Peyer's patch (tissue), 4 donors: ENCODE measurements around the gene CALD1. TPM values are rescaled to one million over a fixed set of nuclear protein-coding genes. Genes with fewer than 3 reads are reported as not detected.
A peak's percentile ranks its signal among the peaks of the same experiment; 100 is the strongest.

Experiments used
- DNase-seq, 3 donors: peaks; one replicate each; pipeline ENCODE4 v3.0.0-alpha.2; 2017 to 2019
- H3K27ac ChIP-seq, 4 donors: fragments of 200-600 bp; sonication (generic); one replicate each; pipeline ENCODE4 v1.5.1; 2016 to 2019
- H3K27me3 ChIP-seq, 2 donors: fragments of 200-600 bp; sonication (generic); one replicate each; pipeline ENCODE4 v1.5.1; 2019
- H3K36me3 ChIP-seq, 3 donors: fragments of 200-600 bp; sonication (generic); one replicate each; pipeline ENCODE4 v1.5.1; 2016 to 2019
- H3K4me1 ChIP-seq, 4 donors: fragments of 200-600 bp; sonication (generic); one replicate each; pipeline ENCODE4 v1.5.1; 2016 to 2019
- H3K4me3 ChIP-seq, 4 donors: fragments of 200-600 bp; sonication (generic); 1 replicate in 3 of 4; 2 replicates in 1 of 4; pipeline ENCODE4 v1.5.1; 2016 to 2019; ENCODE audit warnings: mild to moderate bottlenecking in 1 of 4
- H3K9me3 ChIP-seq, 4 donors: fragments of 200-600 bp; sonication (generic); one replicate each; pipeline ENCODE4 v1.5.1; 2016 to 2019; ENCODE audit warnings: mild to moderate bottlenecking in 1 of 4
- POLR2A ChIP-seq, 2 donors: fragments of 450-650 bp; IDR thresholded peaks; one replicate each; pipeline ENCODE4 v1.5.1; 2017; ENCODE audit warnings: antibody characterized with exemption in 2 of 2, mild to moderate bottlenecking in 2 of 2, moderate library complexity in 2 of 2
- total RNA-seq, 4 donors: library from RNA; depleted of rRNA; stranded (reverse); fragments of >200 nt; gene quantifications; one replicate each; pipeline ENCODE4 v1.1.0, GENCODE V29; 2016
- TF ChIP-seq, protein P1 (sequence below), 6 experiments: fragments of 450-650 bp in 4 of 6; fragments of 200-600 bp in 2 of 6; sonication (generic) in 1 of 6; IDR thresholded peaks; one replicate each; pipeline ENCODE4 v1.5.1; 2017 to 2019; ENCODE audit warnings: antibody characterized with exemption in 6 of 6, mild to moderate bottlenecking in 3 of 6, moderate library complexity in 1 of 6

Gene CALD1
- total RNA-seq, 4 donors from 2014 or later, result 39.2 to 536 (median 83.1) TPM

DNA sequence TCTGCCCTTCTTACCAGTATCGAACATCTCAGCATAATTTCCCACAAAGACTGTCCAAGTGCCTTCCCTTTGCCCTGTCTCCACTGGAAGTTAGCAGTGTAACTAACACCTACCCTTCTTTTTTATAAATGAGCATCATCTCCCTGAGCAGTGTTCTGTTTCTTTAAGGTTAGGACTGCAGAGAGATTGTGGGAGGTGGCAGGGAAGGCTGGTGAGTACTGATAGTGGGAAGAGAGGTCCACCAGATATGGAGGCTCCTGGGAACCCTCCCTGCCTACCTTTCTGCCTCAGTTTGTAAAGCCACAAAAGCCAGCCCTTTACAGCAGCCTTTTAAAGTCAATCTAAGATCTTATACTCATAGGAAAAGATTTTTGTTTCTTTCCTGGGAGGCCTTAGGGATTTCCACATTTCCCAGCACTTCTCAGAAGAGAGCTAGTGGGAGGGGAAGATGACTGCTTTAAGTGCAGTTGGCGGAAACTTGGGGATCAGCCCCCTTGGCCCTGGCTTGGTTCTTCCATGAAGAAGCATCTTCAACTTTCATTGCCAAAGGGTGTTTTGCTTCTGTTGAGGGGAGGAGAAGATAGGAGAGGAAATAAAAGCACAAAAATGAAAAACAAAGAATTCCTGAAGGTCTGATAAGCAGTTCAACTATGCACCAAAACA, 36.6 kb upstream of the CALD1 start:
- Histone ChIP-seq H3K4me3 (no peak overlapping the region), H3K4me1 (peaks cover 0 to 8% (median 0%) of the 10 kb centered on the region in 4 donors)
- DNase-seq, result peak in 1 of 3 donors; percentile 61

DNA sequence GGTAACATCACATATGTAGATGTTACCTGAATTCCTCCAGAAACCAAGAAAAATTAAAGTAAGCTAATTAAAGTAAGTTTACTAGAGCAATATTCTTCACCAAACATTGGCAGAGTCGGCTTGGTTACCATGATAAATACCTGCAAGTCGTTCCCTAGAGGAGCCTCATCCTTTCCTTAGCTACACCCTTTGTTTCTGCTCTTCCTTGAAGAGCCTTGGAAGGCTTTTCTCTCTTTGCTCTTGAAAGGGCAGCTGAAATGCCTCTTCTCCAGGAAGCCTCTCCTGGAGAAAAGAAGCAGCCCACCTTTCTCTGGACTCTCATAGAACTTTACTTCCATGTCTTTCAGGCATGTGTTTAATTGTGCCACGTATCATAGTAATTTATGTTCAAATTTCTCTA, 34.9 kb upstream of the CALD1 start:
- no peak overlapping the region for H3K4me3 ChIP-seq
- no peaks in the 10 kb centered on the region for H3K36me3 ChIP-seq
- H3K27me3 ChIP-seq, result no peaks in the 10 kb centered on the region
- DNase-seq, result no peak
- H3K27ac ChIP-seq, result no peak overlapping the region
- H3K4me1 ChIP-seq, result peaks cover 0 to 8% (median 0%) of the 10 kb centered on the region in 4 donors
- no peak for TF ChIP-seq POLR2A (IDR thresholded peaks at IDR 0.05)
- TF ChIP-seq, protein P1, sequence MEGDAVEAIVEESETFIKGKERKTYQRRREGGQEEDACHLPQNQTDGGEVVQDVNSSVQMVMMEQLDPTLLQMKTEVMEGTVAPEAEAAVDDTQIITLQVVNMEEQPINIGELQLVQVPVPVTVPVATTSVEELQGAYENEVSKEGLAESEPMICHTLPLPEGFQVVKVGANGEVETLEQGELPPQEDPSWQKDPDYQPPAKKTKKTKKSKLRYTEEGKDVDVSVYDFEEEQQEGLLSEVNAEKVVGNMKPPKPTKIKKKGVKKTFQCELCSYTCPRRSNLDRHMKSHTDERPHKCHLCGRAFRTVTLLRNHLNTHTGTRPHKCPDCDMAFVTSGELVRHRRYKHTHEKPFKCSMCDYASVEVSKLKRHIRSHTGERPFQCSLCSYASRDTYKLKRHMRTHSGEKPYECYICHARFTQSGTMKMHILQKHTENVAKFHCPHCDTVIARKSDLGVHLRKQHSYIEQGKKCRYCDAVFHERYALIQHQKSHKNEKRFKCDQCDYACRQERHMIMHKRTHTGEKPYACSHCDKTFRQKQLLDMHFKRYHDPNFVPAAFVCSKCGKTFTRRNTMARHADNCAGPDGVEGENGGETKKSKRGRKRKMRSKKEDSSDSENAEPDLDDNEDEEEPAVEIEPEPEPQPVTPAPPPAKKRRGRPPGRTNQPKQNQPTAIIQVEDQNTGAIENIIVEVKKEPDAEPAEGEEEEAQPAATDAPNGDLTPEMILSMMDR (IDR thresholded peaks at IDR 0.05), result no peak
- no peaks in the 10 kb centered on the region for H3K9me3 ChIP-seq

More for the DNA sequence above, 36.6 kb upstream of the CALD1 start:
- no peaks in the 10 kb centered on the region for H3K27me3 ChIP-seq
- peak overlapping the region; percentile 51 to 79 (median 66) for H3K27ac ChIP-seq
- TF ChIP-seq, protein P1 (IDR thresholded peaks at IDR 0.05), result no peak
- TF ChIP-seq POLR2A (IDR thresholded peaks at IDR 0.05), result no peak
- no peaks in the 10 kb centered on the region for H3K9me3 ChIP-seq
- no peaks in the 10 kb centered on the region for H3K36me3 ChIP-seq

DNA sequence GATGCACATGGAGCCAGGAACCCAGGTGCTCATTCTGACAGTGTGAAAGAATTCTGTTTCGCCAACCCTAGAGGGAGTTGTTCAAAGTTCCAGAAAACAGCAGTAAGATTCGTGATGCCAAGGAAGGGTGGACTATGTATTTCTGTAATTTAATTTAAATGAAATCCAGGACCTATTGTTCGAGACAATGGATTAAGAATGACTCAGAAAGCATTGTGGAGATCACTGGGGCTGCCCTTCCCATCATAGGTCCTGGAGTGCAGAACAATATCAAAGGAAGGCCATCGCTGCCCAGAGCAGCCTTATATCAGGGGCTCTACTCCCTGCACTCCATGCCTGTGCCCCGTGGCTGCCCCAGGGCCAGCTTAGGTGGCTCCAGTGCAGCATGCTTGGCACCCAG, 32.1 kb upstream of the CALD1 start:
- Histone ChIP-seq H3K4me3 (no peak overlapping the region), H3K27me3 (no peaks in the 10 kb centered on the region), H3K9me3 (no peaks in the 10 kb centered on the region), H3K4me1 (peaks cover 0 to 6% (median 0%) of the 10 kb centered on the region in 4 donors), H3K36me3 (no peaks in the 10 kb centered on the region), H3K27ac (no peak overlapping the region)
- TF ChIP-seq POLR2A (IDR thresholded peaks at IDR 0.05), result no peak
- TF ChIP-seq, protein P1 (IDR thresholded peaks at IDR 0.05), result no peak
- no peak for DNase-seq

DNA sequence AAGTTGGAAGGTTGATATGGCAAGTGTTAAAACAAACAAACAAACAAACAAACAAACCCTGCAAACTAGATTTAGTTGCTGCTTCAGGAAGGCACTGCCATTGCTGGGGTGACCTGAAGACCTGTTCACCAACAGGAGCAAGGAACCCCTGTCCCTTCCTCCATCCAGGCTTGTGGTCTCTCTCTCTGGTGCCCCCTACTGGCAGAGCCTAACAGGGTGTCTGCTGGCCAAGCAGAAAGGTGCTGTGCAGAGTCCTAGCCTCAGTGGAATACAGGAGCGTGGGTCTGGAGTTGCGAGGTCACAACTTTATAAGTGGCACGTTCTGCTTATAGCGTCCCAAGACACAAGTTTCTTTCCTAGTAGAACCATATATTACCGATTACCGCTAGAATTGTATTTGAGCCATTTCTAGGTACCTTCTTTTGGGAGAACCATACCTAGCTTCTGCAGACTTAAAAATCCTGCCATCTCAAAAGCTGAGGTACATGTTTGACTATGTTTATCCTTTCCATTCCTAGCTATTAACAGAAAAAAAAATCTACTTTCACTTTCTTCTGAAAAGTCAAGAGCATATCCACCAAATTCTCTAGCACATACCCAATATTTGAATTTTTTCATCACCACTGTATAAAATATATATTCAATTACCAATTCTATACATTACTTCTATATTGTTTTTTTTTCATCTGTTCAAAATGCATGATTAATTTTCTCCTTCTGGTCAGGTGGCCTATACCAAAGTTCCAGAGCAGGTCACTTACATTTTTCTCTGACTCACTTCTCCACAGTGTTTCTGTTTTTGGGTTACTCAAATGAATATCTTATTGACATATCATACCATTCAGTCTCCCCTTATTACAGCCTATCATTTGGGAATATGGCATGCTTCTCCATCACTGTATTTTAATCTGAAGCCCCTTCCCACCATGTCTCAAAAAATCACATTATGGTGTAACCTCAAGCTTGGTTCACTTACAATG, 29.1 kb upstream of the CALD1 start:
- no peaks in the 10 kb centered on the region for H3K4me1 ChIP-seq
- H3K9me3 ChIP-seq, result no peaks in the 10 kb centered on the region
- no peak overlapping the region for H3K4me3 ChIP-seq
- no peaks in the 10 kb centered on the region for H3K36me3 ChIP-seq
- H3K27ac ChIP-seq, result no peak overlapping the region
- DNase-seq, result peak; percentile 41 to 75 (median 55)
- TF ChIP-seq, protein P1 (IDR thresholded peaks at IDR 0.05), result peak; percentile 20 to 58 (median 46)
- no peak for TF ChIP-seq POLR2A (IDR thresholded peaks at IDR 0.05)
- H3K27me3 ChIP-seq, result no peaks in the 10 kb centered on the region

DNA sequence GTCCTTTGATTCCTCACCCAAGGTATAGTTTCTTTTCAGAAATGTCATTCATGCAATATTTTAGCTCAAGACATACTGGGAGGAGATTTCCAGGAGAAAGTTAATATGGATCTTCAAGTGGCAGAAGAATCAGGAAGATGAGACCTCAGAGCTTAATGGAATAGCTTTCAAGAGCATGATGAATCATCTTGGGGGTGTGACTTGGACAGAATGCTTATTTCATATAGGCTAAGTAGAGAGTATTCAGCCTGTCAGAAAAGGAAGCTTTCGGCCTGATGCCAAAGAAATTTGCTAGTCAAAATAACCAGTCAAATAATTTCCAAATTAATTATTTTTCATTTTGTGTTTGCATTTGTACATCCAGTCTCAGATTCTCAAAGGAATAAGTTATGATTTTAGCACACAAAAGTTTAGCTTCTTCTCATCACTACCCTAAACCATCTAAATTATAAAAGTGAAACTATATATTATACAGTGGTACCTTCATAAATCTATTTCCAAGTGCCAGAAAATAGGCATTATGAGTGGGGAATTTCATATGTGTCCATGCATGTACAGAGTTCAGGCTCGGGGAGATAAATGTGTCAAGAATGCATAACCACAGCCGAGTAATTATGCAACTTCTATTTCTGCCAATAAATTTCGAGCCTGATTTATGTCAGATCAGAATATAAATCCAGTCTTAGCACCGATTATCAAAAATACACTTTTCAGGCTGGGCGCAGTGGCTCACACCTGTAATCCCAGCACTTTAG, 27.3 kb upstream of the CALD1 start:
- H3K27me3 ChIP-seq, result no peaks in the 10 kb centered on the region
- H3K9me3 ChIP-seq, result no peaks in the 10 kb centered on the region
- H3K4me3 ChIP-seq, result no peak overlapping the region
- H3K27ac ChIP-seq, result no peak overlapping the region
- no peak for TF ChIP-seq POLR2A (IDR thresholded peaks at IDR 0.05)
- no peak for DNase-seq
- no peaks in the 10 kb centered on the region for H3K4me1 ChIP-seq
- no peaks in the 10 kb centered on the region for H3K36me3 ChIP-seq
